Muscle of leg (tissue), 11 donors: ENCODE results near the gene MAD1L1. TPM values are rescaled to one million over a fixed set of nuclear protein-coding genes. Genes with fewer than 3 reads are reported as not detected.
A peak's percentile ranks its signal among the peaks of the same experiment; 100 is the strongest.

ENCODE experiments used
- DNase-seq: peaks from one replicate; pipeline ENCODE4 v3.0.0; 2013
- H3K27ac ChIP-seq: one replicate; pipeline ENCODE4 v1.5.1; 2013; ENCODE audit warnings: mild to moderate bottlenecking, low read length, control low read depth
- H3K27me3 ChIP-seq: one replicate; pipeline ENCODE4 v1.6.1; 2013; ENCODE audit warnings: low read length; ENCODE audit not compliant: control insufficient read depth, insufficient read depth
- H3K36me3 ChIP-seq: one replicate; pipeline ENCODE4 v1.6.1; 2013; ENCODE audit warnings: low read length; ENCODE audit not compliant: control insufficient read depth, insufficient read depth
- H3K4me1 ChIP-seq: one replicate; pipeline ENCODE4 v1.6.1; 2013; ENCODE audit warnings: low read length; ENCODE audit not compliant: control insufficient read depth, insufficient read depth
- H3K4me3 ChIP-seq: one replicate; pipeline ENCODE4 v1.5.1; 2013; ENCODE audit warnings: low read length, control low read depth
- H3K9me3 ChIP-seq: replicated peaks from 2 replicates; pipeline ENCODE4 v1.6.1; 2013; ENCODE audit warnings: low read depth, low read length; ENCODE audit not compliant: control insufficient read depth
- WGBS: methylation state at CpG from one replicate; pipeline ENCODE4 v1.1.5; 2013; ENCODE audit warnings: missing lambda C conversion rate; ENCODE audit not compliant: insufficient coverage; 5-methylcytosine and 5-hydroxymethylcytosine counted together
- polyA plus RNA-seq, 8 donors: library from polyadenylated mRNA; unstranded; fragments of 120-200 nt; gene quantifications; one replicate each; pipeline versions ENCODE4 v1.2.1 to v1.2.3, GENCODE V29; 2013; ENCODE audit warnings: inconsistent platforms in 1 of 8, low replicate concordance in 1 of 8; ENCODE audit not compliant: insufficient read length in 8 of 8, insufficient read depth in 1 of 8
- total RNA-seq: library from RNA; stranded (reverse); fragments of 120-200 nt; gene quantifications from one replicate; pipeline ENCODE4 v1.2.4, GENCODE V29; 2013

Gene MAD1L1
- total and polyA plus RNA-seq, 9 donors = 19.1 to 38.7 (median 21.8) TPM

DNA sequence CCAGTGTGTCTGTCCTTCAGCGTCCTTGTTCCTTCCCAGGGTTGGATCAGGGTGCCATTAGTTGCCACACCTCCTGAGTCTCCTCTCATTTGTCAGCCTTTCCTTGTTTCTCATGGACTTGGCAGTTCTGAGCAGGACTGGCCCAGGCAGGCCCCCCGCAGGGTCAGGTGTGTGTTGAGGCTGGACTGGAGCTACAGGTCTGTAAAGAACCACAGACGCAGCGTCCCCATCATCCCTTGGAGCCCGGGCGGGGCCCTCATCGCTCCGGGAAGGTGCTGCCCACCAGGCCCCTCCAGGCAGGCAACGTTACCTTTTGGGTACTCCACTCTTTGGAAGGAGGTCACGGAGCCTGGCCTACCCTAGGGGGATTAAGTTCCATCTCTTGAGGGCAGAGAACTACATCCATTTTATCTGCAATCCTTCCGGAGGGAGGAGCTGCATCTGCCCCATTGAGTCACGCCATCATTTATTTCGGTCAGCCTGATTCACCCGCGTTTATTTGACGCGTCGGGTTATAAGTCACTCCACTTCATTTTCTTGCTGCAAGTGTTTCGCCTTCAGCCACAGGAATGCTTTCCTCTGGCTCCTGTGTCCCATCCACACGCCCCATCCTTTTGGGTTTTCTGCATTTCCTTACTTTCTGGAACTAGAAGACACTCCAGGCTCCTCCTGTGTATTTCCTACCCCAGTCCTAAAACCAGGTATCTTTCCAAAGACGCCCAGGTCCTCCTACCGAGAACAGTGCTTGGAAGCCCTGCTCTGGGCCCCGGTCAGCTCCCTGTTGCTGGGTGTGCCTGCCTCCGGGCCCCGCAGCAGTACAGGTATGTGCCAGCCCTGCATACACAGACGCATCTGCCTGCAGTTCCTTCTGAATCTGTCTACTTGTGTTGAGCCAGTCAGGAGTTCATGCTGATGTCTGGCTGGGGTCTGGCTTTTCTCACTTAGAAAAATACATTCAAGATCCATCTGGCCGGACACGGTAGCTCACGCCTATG is 141.9 kb downstream of the MAD1L1 start:
- Histone ChIP-seq H3K27ac (no peak overlapping the region), H3K36me3 (peaks cover 5% of the 10 kb centered on the region), H3K4me1 (peaks cover 7% of the 10 kb centered on the region), H3K4me3 (no peak overlapping the region), H3K9me3 (no peaks in the 10 kb centered on the region), H3K27me3 (peaks cover 2% of the 10 kb centered on the region)
- 90% methylated on average over 23 of the region's 29 CpGs for WGBS
- DNase-seq = no peak

DNA sequence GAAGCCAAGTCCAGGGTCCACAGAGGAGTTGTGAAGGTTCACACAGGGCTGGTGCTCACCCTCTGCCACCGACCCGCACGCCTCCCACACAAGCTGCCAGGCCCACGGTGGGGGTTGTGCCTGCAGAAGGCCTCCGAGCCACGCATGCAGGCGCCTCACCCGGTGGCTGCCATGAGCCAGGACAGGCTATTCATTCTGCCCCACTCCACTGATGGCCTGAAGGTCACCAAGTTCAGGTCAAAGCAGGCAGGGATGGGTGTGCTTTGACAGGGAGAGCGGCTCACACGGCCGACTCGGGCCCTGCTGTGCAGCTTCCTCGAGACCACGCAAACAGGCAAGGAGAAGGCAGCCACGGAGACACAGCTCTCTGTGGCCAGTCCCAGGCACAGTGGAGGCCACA is 143.9 kb downstream of the MAD1L1 start:
- Histone ChIP-seq H3K27ac (no peak overlapping the region), H3K36me3 (peaks cover 11% of the 10 kb centered on the region), H3K4me1 (peaks cover 7% of the 10 kb centered on the region), H3K27me3 (peaks cover 2% of the 10 kb centered on the region), H3K4me3 (no peak overlapping the region), H3K9me3 (no peaks in the 10 kb centered on the region)
- DNase-seq = no peak
- 94% methylated on average over 15 of the region's 15 CpGs for WGBS

DNA sequence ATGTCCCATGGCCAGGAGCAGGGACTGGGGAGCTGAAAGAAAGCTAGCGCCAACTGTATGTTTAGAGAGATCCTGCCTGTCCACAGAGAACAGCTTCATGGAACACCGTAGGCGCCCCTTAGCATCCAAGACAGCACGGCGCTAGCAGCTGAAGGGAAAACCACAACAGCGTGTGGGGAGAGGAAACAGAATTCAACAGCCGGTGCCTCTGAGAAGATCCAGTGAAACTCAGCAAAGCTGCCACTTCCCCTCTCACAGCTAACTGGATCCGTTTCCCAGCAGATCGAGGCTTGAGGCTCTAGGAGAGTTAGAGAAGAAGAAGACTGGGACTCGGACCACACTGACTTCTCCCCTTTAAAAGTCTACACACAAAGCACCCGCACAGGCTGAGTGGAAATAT is 145.0 kb downstream of the MAD1L1 start:
- H3K9me3 ChIP-seq = no peaks in the 10 kb centered on the region
- H3K27me3 ChIP-seq = peaks cover 2% of the 10 kb centered on the region
- H3K4me1 ChIP-seq = peaks cover 11% of the 10 kb centered on the region
- no peak overlapping the region for H3K27ac ChIP-seq
- H3K4me3 ChIP-seq = no peak overlapping the region
- WGBS = 71% methylated on average over 5 of the region's 11 CpGs
- H3K36me3 ChIP-seq = peaks cover 14% of the 10 kb centered on the region
- DNase-seq = peak; percentile 58

- peaks cover 14% of the 10 kb centered on the region for H3K36me3 ChIP-seq
- no peak overlapping the region for H3K27ac ChIP-seq
- WGBS = 57% methylated on average over 6 of the region's 13 CpGs
- H3K4me1 ChIP-seq = peaks cover 26% of the 10 kb centered on the region
- no peak for DNase-seq
- no peak overlapping the region for H3K4me3 ChIP-seq
- peaks cover 2% of the 10 kb centered on the region for H3K27me3 ChIP-seq
- no peaks in the 10 kb centered on the region for H3K9me3 ChIP-seq
Measured at GRCh38 chr7:2086229-2086628, 146.5 kb downstream of the MAD1L1 start.

DNA sequence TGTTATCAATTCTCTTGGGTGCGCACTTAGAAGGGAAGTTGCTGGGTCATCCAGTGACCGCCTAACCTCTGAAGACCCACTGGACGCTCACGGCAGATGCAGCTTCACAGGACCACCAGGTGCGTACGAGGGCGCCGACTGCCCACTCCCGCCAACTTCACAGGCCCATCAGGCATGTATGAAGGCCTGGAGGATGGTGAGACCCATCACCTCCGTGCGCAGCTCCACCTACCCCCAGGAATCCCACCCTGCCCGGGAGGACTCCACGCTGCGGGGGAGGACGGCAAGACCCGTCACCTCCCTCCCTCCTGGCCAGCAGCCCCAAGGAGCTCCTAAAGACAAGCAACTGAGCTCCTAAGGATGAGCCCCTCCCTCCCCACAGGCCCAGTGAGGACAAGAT is 146.9 kb downstream of the MAD1L1 start:
- Histone ChIP-seq H3K36me3 (peaks cover 14% of the 10 kb centered on the region), H3K27ac (no peak overlapping the region), H3K4me3 (no peak overlapping the region), H3K4me1 (peaks cover 28% of the 10 kb centered on the region), H3K27me3 (peaks cover 2% of the 10 kb centered on the region), H3K9me3 (no peaks in the 10 kb centered on the region)
- WGBS = 100% methylated on average over 7 of the region's 16 CpGs
- no peak for DNase-seq

GRCh38 chr7:2084781-2085505 is 147.8 kb downstream of the MAD1L1 start:
- no peaks in the 10 kb centered on the region for H3K9me3 ChIP-seq
- WGBS = 92% methylated on average over 25 of the region's 25 CpGs
- H3K27ac ChIP-seq = no peak overlapping the region
- H3K27me3 ChIP-seq = peaks cover 2% of the 10 kb centered on the region
- peaks cover 35% of the 10 kb centered on the region for H3K4me1 ChIP-seq
- DNase-seq = no peak
- H3K36me3 ChIP-seq = peaks cover 9% of the 10 kb centered on the region
- no peak overlapping the region for H3K4me3 ChIP-seq

DNA sequence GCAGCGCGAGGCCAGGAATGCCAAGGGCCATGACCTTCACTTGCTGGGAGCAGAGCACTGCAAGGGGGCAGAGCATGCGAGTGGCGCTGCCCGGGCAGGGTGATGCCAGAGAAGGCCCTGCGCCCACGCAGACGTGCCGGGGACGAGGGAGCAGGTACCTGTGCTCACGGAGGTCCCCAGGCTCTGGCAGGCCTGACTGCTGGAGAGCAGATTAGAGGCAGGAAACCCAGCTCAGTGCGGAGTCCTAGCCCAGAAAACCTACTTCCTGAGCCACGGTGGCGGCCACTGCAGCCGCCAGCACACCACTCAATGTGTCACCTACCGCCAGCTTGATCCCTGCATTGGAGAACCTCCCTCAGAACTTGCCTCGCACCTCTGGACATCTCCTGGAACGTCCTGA is 148.4 kb downstream of the MAD1L1 start:
- Histone ChIP-seq H3K27me3 (peaks cover 2% of the 10 kb centered on the region), H3K4me1 (peaks cover 40% of the 10 kb centered on the region), H3K27ac (no peak overlapping the region), H3K36me3 (peaks cover 9% of the 10 kb centered on the region), H3K9me3 (no peaks in the 10 kb centered on the region), H3K4me3 (no peak overlapping the region)
- no peak for DNase-seq
- 94% methylated on average over 18 of the region's 18 CpGs for WGBS

DNA sequence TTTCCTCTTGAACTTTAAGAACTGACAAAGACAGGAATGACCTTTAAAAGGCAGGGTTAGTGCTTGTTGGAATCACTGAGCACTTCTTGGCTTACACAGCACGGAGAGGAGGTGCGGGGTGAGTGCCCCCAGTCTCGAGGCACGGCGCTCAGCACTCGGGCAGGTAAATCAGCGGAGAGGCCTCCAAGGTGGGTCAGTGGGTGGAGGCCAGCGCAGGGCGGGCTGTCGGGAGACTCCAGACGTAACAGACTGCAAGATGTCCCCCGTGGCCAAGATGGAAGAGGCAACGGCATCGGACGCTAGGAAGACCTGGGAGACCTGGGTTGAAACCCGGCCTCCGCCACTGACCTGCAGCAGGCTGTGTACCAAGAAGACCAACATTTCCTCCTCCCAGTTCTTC is 149.4 kb downstream of the MAD1L1 start:
- Histone ChIP-seq H3K4me1 (peaks cover 42% of the 10 kb centered on the region), H3K27me3 (no peaks in the 10 kb centered on the region), H3K9me3 (no peaks in the 10 kb centered on the region), H3K27ac (no peak overlapping the region), H3K4me3 (no peak overlapping the region), H3K36me3 (peaks cover 9% of the 10 kb centered on the region)
- no peak for DNase-seq
- 83% methylated on average over 15 of the region's 17 CpGs for WGBS

DNA sequence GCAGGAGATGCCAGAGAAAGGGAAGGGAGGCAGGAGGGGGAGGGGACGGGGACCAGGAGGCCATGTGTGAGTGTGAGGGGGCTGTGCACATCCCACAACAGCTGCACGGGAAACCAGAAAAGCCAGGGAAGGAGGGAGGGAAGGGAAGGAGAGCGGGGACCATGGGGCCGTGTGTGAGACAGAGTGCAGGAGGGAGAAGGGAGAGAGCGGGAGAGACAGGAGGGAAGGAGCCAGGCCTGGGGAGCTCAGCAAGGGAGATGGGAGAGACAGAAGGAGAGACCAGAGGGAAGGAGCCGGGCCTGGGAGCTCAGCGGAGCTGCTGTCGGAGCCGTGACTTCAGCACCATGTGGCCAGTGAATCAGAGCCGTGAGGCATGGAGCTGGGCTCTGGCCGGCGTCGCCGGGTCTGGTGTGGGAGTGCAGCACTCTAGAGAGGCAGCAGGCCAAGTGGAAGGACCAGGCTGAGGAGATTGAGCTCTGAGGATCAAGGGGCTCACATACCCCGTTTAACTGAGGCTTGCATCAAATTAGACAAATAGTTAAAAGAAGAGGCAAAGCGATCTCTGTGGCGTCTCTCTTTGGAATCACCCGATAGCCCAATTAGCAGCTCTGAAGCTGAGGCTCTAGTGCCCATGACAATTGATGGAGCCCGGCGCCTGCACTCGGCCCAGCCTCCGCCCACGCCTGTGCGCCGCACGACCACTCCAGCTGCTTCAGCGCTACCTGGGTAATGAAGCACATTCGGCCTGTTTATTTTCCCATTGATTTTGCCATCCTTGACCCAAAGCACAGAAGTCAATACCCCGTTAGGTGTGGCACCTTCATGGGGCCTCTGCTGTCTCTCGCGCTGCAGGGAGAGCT is 150.4 kb downstream of the MAD1L1 start:
- 42% methylated on average over 31 of the region's 31 CpGs for WGBS

More for the DNA sequence above, 150.4 kb downstream of the MAD1L1 start:
- H3K4me3 ChIP-seq = no peak overlapping the region
- no peaks in the 10 kb centered on the region for H3K27me3 ChIP-seq
- H3K36me3 ChIP-seq = peaks cover 9% of the 10 kb centered on the region
- peak overlapping the region; percentile 62 for H3K27ac ChIP-seq
- H3K9me3 ChIP-seq = no peaks in the 10 kb centered on the region
- H3K4me1 ChIP-seq = peaks cover 42% of the 10 kb centered on the region
- DNase-seq = peak; percentile 81
